Neural progenitor cell (in vitro differentiated cells): ENCODE measurements around the gene NKPD1.

Source experiments
- CTCF ChIP-seq: fragments of 200-600 bp; sonication (generic); IDR thresholded peaks from 2 replicates; pipeline ENCODE4 v1.5.1; 2017; ENCODE audit warnings: antibody characterized with exemption, mild to moderate bottlenecking
- EZH2 ChIP-seq: fragments of 200-600 bp; sonication (generic); IDR thresholded peaks from 2 replicates; pipeline ENCODE4 v1.6.1; 2017; ENCODE audit warnings: antibody characterized with exemption, mild to moderate bottlenecking, moderate library complexity
- EZH2phosphoT487 ChIP-seq: fragments of 200-600 bp; sonication (generic); IDR thresholded peaks from 2 replicates; pipeline ENCODE4 v1.6.1; 2017; ENCODE audit warnings: antibody characterized with exemption

GRCh38 chr19:45186509-45187334 is 25.9 kb upstream of the NKPD1 start:
- TF ChIP-seq CTCF (no peak), EZH2 (no peak), EZH2phosphoT487 (no peak)
